DOHH2 (cell line): ENCODE results near the gene TMEM9B.

Source experiments
- EZH2phosphoT487 ChIP-seq: fragments of 200-600 bp; sonication (generic); IDR thresholded peaks from 2 replicates; pipeline ENCODE4 v1.6.1; 2017; ENCODE audit warnings: borderline replicate concordance, mild to moderate bottlenecking, antibody characterized with exemption, low read length, moderate library complexity, mixed read lengths
- TF ChIP-seq, protein P1 (sequence below): fragments of 200-600 bp; sonication (generic); IDR thresholded peaks from one replicate; pipeline ENCODE4 v1.5.1; 2014; ENCODE audit warnings: antibody characterized with exemption, mild to moderate bottlenecking, low read depth, low read length; ENCODE audit not compliant: poor library complexity, severe bottlenecking

DNA sequence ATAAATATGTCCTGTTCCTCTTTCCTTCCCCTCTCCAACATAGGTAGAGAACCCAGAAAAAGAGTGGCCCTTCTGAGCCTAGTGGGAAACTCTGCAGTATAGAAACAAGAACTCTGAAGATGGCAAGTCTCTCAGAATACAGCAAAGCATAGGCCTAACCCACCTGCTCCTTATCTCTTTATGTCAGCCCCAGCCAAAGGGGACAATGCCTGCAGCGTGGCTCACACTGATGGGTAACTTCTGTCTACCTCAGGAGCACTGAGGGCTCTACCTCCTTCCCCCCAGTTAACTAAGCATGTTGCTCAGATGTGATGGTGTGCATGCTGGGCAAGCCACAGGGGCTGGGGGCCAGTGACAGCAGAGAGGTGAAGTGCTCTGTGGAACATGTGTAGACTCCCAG, 44.4 kb upstream of the TMEM9B start:
- TF ChIP-seq, protein P1, sequence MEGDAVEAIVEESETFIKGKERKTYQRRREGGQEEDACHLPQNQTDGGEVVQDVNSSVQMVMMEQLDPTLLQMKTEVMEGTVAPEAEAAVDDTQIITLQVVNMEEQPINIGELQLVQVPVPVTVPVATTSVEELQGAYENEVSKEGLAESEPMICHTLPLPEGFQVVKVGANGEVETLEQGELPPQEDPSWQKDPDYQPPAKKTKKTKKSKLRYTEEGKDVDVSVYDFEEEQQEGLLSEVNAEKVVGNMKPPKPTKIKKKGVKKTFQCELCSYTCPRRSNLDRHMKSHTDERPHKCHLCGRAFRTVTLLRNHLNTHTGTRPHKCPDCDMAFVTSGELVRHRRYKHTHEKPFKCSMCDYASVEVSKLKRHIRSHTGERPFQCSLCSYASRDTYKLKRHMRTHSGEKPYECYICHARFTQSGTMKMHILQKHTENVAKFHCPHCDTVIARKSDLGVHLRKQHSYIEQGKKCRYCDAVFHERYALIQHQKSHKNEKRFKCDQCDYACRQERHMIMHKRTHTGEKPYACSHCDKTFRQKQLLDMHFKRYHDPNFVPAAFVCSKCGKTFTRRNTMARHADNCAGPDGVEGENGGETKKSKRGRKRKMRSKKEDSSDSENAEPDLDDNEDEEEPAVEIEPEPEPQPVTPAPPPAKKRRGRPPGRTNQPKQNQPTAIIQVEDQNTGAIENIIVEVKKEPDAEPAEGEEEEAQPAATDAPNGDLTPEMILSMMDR, result no peak
- TF ChIP-seq EZH2phosphoT487, result no peak
